HEK293T (cell line): ENCODE data around the gene SPDYE4.

Experiments used
- ARNT ChIP-seq: fragments of 450-650 bp; IDR thresholded peaks from 2 replicates; pipeline ENCODE4 v1.6.1; 2017; ENCODE audit warnings: mild to moderate bottlenecking
- BHLHE40 ChIP-seq: fragments of 450-650 bp; IDR thresholded peaks from 2 replicates; pipeline ENCODE4 v1.6.1; 2016; ENCODE audit warnings: mild to moderate bottlenecking, moderate library complexity, borderline replicate concordance
- ELF4 ChIP-seq: fragments of 450-650 bp; IDR thresholded peaks from 2 replicates; pipeline ENCODE4 v1.6.1; 2017; ENCODE audit warnings: antibody characterized with exemption
- FOXA1 ChIP-seq: fragments of 450-650 bp; IDR thresholded peaks from 2 replicates; pipeline ENCODE4 v1.6.1; 2016; ENCODE audit warnings: mild to moderate bottlenecking
- FOXM1 ChIP-seq: fragments of 450-650 bp; IDR thresholded peaks from 2 replicates; pipeline ENCODE4 v1.6.1; 2017; ENCODE audit warnings: mild to moderate bottlenecking, borderline replicate concordance
- HDGF ChIP-seq: fragments of 450-650 bp; IDR thresholded peaks from 2 replicates; pipeline ENCODE4 v1.6.1; 2017; ENCODE audit warnings: antibody characterized with exemption, borderline replicate concordance
- L3MBTL2 ChIP-seq: fragments of 450-650 bp; conservative IDR thresholded peaks from 2 replicates; pipeline ENCODE4 v1.6.1; 2016; ENCODE audit warnings: mild to moderate bottlenecking
- LEF1 ChIP-seq: fragments of 450-650 bp; IDR thresholded peaks from 2 replicates; pipeline ENCODE4 v1.6.1; 2017; ENCODE audit warnings: mild to moderate bottlenecking, borderline replicate concordance
- PKNOX1 ChIP-seq: fragments of 450-650 bp; IDR thresholded peaks from 2 replicates; pipeline ENCODE4 v1.6.1; 2016
- SP1 ChIP-seq: fragments of 450-650 bp; IDR thresholded peaks from 2 replicates; pipeline ENCODE4 v1.6.1; 2017
- SUZ12 ChIP-seq: fragments of 450-650 bp; IDR thresholded peaks from 2 replicates; pipeline ENCODE4 v1.6.1; 2016; ENCODE audit warnings: mild to moderate bottlenecking
- TARDBP ChIP-seq: fragments of 450-650 bp; IDR thresholded peaks from 2 replicates; pipeline ENCODE4 v1.6.1; 2016
- ZNF384 ChIP-seq: fragments of 450-650 bp; IDR thresholded peaks from 2 replicates; pipeline ENCODE4 v1.6.1; 2016

- no peak for TF ChIP-seq ZNF384
- no peak for TF ChIP-seq SP1
- TF ChIP-seq FOXA1 = no peak
- TF ChIP-seq L3MBTL2 = no peak
- no peak for TF ChIP-seq LEF1
- no peak for TF ChIP-seq PKNOX1
- no peak for TF ChIP-seq SUZ12
- no peak for TF ChIP-seq FOXM1
- no peak for TF ChIP-seq ARNT
- no peak for TF ChIP-seq TARDBP
- TF ChIP-seq BHLHE40 = no peak
- TF ChIP-seq ELF4 = no peak
- TF ChIP-seq HDGF = no peak
Measured at GRCh38 chr17:8719291-8720246, 38.8 kb downstream of the SPDYE4 start.
